Endothelial cell of umbilical vein (primary cell): ENCODE measurements around the gene ATP6V0C.

Experiments
- EZH2 ChIP-seq: IDR thresholded peaks from 2 replicates; pipeline ENCODE4 v1.6.1; 2012; ENCODE audit warnings: borderline replicate concordance, low read depth, mild to moderate bottlenecking, moderate library complexity, low read length, inconsistent platforms; ENCODE audit not compliant: severe bottlenecking
- JUN ChIP-seq: IDR thresholded peaks from 2 replicates; pipeline ENCODE4 v1.6.1; 2011; ENCODE audit warnings: borderline replicate concordance, low read depth; ENCODE audit not compliant: insufficient read length, insufficient read depth
- MAX ChIP-seq: IDR thresholded peaks from 2 replicates; pipeline ENCODE4 v1.6.1; 2011; ENCODE audit not compliant: insufficient read depth, insufficient read length
- POLR2A ChIP-seq: IDR thresholded peaks from 2 replicates; pipeline ENCODE4 v1.6.1; 2012; ENCODE audit warnings: low read depth, mild to moderate bottlenecking, control low read depth, low read length
- POLR2AphosphoS5 ChIP-seq: IDR thresholded peaks from 2 replicates; pipeline ENCODE4 v1.6.1; 2012; ENCODE audit warnings: low read depth, mild to moderate bottlenecking, control low read depth, low read length, moderate library complexity; ENCODE audit not compliant: insufficient read depth
- TF ChIP-seq, protein P1 (sequence below), 2 donors: IDR thresholded peaks; 1 replicate in 1 of 2; 2 replicates in 1 of 2; pipeline ENCODE4 v1.5.1; 2011; ENCODE audit warnings: low read length in 2 of 2, mild to moderate bottlenecking in 2 of 2, moderate library complexity in 2 of 2, control low read depth in 1 of 2, inconsistent platforms in 1 of 2, low read depth in 1 of 2; ENCODE audit not compliant: insufficient read depth in 1 of 2; ENCODE audit errors: extremely low read depth in 1 of 2

- no peak for TF ChIP-seq MAX
- TF ChIP-seq, protein P1, sequence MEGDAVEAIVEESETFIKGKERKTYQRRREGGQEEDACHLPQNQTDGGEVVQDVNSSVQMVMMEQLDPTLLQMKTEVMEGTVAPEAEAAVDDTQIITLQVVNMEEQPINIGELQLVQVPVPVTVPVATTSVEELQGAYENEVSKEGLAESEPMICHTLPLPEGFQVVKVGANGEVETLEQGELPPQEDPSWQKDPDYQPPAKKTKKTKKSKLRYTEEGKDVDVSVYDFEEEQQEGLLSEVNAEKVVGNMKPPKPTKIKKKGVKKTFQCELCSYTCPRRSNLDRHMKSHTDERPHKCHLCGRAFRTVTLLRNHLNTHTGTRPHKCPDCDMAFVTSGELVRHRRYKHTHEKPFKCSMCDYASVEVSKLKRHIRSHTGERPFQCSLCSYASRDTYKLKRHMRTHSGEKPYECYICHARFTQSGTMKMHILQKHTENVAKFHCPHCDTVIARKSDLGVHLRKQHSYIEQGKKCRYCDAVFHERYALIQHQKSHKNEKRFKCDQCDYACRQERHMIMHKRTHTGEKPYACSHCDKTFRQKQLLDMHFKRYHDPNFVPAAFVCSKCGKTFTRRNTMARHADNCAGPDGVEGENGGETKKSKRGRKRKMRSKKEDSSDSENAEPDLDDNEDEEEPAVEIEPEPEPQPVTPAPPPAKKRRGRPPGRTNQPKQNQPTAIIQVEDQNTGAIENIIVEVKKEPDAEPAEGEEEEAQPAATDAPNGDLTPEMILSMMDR (IDR thresholded peaks at IDR 0.05; ENCODE audit: extremely low read depth in 1 of 2, insufficient read depth in 1 of 2, low read depth in 1 of 2, low read length in 2 of 2), result no peak
- no peak for TF ChIP-seq JUN
- no peak for TF ChIP-seq EZH2
- TF ChIP-seq POLR2A, result no peak
- TF ChIP-seq POLR2AphosphoS5, result no peak
Measured at GRCh38 chr16:2505695-2506094, 8.1 kb upstream of the ATP6V0C start.
